ENCODE data around the gene GPR132.
"Not testable (repeated sequence)": the region's sequence is repeated elsewhere in the genome, so short reads cannot be mapped to it uniquely, and the experiment has no call there.

GPR132 gene

DNA sequence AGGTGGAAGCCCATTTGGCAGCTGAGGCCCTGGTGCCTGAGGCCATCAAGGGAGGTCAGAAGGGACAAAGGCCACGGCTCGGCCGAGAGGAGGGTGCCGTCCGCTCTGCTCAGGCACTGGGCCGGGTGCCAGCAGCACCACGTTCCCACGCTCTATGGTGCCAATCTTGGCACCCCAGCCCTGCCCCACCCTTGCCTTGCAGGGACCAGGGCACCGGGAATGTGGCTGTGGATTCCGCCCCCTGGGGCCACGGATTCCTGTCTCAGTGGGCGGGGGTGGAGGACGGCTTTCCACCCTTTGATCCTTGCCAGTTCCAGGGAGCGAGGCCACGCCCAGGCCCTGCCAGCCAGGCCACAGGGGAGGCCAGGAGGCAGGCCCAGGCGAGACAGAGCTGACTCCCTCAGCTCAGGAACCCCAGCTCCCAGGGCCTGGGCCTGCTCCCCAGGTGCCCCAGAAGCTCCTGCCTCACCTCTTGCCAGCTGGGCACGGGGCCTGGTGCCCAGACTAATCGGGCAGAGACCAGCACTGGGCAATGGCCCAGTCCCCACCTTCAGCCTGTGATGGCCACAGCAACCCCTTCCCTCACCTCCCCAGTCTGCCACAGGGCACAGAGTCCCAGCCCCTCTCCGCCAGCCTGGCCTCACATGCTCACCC is 26.4 kb upstream of the GPR132 start:
- peak; percentile 74 for DNase-seq (ENCODE audit: low spot score)

DNA sequence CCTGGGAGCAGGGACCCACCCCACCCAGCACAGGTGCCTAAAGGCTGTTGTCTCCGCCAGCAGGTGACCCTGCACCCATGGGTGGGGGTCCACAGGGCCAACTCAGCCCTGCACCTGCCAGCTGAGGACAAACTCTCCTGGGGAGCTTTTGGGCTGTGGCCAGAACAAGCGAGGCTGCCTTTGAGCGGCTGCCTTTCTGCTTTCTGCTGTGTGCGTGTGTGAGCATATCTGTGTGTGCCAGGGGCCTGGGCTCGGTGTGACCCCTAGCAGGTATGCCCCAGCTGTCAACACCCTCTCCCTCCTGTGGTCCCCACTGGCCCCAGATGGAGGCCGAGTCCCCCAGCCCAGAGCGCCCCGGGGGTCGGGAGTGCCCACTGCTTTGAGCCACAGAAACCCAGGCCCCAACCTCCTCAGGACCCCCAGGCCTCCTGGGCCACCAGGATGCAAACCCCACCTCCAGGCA is 25.9 kb upstream of the GPR132 start:
- DNase-seq (ENCODE audit: low spot score): no peak

- DNase-seq (ENCODE audit: low spot score): peak; percentile 90
These were observed 25.3 kb upstream of the GPR132 start for GRCh38 chr14:105090493-105091053.

GRCh38 chr14:105089746-105090492 is 24.7 kb upstream of the GPR132 start:
- no peak for DNase-seq (ENCODE audit: low spot score)

- no peak for DNase-seq (ENCODE audit: low spot score)
These were observed 23.8 kb upstream of the GPR132 start for GRCh38 chr14:105088812-105089745.

DNA sequence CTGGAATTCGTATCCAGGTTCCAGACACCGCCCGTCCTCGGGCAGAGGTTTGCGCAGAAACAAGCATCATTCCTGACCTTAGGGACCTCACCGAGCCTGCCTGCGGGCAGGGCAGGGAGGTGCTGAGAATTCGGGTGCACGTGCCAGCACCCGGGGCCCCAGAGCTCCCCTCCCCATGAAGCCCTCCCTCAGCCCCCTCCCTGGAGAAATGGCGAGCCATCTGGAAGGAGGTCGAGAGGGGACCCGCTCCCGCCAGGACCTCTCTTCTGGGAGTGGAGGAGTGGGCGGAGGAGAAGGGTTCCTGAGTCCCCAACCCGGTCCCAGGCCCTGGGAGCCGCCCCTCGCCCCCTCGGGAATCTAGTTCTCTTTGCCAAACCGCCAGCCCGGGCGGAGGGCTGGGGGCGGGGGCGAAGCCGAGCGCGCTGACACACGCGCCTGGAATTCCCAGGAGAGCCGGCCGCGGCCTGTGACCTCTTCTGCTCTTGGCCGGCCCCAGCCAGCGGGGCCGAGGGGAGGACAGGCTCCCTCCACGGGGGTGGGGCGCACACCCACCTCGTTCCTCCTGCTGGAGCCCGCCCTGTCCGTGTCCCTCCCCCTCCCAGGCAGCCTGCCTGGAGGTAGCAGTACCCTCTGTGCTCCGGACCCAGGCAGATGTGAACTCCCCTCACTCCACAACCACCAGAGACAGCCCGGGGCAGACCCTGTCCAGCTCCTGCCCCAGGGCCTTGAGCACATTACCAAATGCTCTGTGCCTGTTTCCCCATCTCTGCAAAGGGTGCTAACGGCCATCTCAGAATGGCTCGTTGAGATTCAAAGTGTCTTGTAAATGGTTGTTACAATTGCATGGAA is 23.0 kb upstream of the GPR132 start:
- peak; percentile 81 for DNase-seq (ENCODE audit: low spot score)

DNA sequence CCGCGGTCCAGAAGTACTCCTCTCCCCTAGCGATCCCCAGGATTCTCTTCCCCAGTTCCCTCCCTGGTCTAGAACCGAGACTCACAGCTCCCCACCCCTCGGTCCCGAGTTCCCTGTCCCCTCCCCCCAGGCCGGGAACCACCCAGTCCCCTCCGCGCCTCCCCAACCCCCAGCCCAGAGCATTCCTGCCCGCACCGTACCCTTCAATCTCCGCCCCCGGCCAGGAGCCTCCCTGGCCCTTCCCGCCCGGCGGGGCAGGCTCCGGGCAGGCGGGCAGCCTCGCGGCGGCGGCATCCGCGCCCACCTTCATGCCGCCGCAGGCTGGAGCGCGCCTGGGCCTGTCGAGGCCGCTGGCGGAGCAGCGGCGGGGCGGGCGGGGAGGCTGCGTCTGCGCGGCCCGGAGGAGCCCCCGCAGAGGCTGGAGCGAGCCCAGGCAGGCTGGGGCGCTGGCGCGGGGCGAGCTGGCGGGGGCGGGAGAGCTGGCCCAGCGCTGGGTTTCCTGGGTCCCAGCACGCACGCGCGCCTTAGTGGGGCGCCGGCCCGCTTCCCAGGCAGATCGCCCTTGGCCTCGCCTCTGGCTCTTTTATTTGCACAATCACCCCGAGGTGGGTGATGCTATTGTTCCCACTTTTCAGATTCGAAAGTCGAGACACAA is 22.2 kb upstream of the GPR132 start:
- DNase-seq (ENCODE audit: low spot score): peak; percentile 92

- peak; percentile 92 for DNase-seq (ENCODE audit: low spot score)
These were observed 21.6 kb upstream of the GPR132 start for GRCh38 chr14:105086833-105087307.

GRCh38 chr14:105085766-105086165 is 20.5 kb upstream of the GPR132 start:
- no peak for DNase-seq (ENCODE audit: low spot score)

DNA sequence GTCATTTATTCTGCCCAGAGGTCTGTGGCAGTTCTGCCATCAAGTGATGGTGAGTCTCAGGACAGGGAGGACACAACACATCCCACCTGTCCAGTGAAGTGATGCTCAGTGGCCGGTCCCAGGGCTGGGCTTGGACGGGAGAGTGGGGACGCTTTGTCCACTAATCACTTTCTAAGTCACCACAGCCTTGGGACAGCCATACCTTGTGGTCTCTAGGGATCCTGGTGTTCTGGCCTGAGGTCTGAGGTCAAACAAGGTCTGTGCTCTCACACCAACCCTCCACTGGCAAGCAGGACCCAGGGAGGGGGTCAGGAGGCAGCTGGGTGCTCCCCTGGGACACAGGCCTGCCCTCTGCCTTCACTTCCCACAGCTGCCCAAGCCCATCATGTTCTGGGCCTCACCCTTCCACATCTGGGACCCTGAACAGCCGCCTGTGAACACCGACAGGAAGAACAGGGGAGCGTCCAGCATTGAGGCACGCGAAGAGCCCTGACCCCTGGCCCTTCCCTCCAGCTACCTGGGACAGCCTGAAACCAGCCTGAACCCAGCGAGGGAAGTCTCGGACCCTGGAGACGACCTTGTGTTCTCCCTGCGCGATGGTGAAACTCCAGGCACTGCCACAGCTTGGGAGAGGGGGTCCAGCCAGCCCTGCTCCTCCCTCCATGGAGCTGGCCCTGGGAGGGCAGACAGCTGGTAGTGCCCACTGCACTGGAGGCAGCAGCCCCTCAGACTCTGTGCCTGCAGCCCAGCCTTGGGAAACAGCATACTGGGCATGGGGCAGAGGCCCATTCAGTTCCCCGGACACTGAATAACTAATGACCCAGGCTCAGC is 19.7 kb upstream of the GPR132 start:
- DNase-seq (ENCODE audit: low spot score): no peak

DNA sequence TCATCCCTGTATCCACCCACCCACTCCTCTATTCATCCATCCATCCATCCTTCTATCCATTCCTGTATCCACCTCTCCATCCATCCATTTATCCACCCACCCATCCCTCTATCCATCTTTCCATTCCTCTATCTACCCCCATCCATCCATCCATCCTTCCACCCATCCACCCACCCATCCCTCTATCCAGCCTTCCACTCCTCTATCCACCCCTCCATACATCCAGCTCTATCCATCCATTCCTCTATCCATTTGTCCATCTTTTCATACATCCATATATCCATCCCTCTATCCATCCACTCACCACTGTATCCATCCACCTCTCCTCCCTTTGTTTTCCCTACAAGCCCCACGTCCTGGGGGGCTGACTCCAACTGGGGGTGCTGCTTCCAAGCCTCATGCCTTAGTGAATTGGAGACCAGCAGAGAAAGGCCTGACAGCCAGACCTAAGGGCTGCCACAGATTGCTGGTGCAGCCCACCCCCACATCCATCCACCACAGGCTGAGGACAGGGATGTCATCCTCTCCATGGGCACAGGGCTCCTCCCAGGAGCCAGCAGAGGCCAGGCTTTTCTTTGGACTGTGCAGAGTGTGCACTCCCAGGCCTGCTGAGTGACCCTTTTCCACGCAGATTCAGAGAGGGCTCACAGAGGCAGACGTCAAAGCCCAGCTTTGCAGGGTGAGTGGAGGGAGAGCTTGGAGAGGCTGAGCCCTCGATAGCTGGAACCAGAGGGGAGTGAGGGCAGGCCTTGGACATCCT is 18.9 kb upstream of the GPR132 start:
- no peak for DNase-seq (ENCODE audit: low spot score)

DNA sequence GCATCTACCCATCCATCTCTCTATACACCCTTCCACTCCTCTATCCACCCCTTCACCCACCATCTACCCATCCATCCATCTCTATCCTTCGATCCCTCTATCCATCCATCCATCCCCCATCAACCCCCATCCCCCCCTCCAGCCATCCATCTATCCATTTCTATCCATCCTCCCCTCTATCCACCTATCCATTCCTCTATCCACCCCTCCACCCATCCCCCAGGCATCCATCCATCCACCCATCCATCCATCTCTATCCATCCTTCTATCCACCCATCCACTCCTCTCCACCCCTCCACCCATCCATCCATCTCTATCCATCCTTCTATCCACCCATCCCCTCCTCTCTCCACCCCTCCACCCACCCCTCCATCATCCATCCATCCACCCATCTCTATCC is 17.5 kb upstream of the GPR132 start:
- no peak for DNase-seq (ENCODE audit: low spot score)

DNA sequence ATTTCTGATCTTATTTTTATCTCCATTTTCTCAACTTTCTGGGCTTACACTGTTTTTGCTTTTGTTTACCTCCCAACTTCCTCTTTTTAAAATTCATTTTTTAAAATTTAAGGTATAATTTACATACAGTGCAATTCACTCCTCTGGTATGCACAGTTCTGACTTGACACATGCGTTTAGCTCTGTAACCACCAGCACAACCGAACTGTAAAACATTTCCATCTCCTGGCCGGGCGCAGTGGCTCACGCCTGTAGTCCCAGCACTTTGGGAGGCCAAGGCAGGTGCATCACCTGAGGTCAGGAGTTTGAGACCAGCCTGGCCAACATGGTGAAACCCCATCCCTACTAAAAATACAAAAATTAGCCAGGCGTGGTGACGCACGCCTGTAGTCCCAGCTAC is 16.2 kb upstream of the GPR132 start:
- not testable (repeated sequence) for DNase-seq (ENCODE audit: low spot score)

GRCh38 chr14:105080161-105080560 is 14.9 kb upstream of the GPR132 start:
- DNase-seq (ENCODE audit: low spot score): no peak

DNA sequence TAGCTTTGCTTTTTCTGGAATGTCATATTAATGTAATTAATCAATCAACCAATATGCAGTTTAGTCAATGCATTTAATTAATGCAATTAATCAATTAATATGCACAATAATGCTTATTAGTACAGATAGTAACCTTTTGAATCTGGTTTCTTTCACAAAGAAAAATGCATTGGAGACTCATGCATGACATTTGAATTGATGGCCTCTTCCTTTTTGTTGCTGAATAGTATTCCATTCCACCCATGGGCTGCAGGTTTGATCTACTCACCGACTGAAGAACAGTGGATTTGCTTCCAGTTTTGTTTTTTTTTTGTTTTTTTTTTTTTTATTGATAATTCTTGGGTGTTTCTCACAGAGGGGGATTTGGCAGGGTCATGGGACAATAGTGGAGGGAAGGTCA is 13.1 kb upstream of the GPR132 start:
- DNase-seq (ENCODE audit: low spot score): no peak

- DNase-seq (ENCODE audit: low spot score): no peak
These were observed 12.4 kb upstream of the GPR132 start for GRCh38 chr14:105077649-105077995.

GRCh38 chr14:105076805-105077648 is 11.8 kb upstream of the GPR132 start:
- DNase-seq (ENCODE audit: low spot score): no peak

DNA sequence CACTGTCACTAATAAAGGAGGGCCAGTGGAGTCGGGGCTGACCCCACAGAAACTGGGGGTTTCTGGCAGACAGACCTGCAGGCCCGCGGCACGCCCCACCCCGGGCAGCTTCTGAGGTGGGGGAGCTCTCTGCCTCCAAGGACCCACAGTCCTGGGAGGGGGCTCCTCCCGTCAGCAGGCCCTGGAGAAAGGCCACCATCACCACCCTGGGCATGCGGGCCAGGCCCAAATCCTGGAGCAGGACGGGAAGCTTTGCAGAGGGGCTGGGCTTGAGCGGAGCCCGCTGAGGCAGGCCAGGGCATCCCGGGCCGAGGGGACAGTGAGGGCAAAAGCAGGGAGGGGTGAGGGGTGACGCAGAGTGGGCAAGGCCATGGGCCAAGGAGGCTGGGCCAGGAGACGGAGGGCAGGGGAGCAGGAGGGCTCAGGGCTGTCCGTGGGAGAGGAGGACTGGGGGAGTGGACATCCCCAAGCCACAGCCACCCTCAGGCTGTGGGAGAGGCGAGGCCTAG is 11.1 kb upstream of the GPR132 start:
- DNase-seq (ENCODE audit: low spot score): no peak

All from GM03348 (cell line).